H1 (cell line): ENCODE results near the gene CUTA. TPM values are rescaled to one million over a fixed set of nuclear protein-coding genes. Genes with fewer than 3 reads are reported as not detected.

Experiments used
- ATF3 ChIP-seq: IDR thresholded peaks from 2 replicates; pipeline ENCODE4 v1.6.1; 2011; ENCODE audit warnings: low read depth, mild to moderate bottlenecking, low read length; ENCODE audit not compliant: insufficient read depth
- BACH1 ChIP-seq: IDR thresholded peaks from 2 replicates; pipeline ENCODE4 v1.6.1; 2012; ENCODE audit warnings: low read length, improper control_type of control experiment
- CBX8 ChIP-seq: fragments of 300-800, 300-1000 bp; sonication (generic); IDR thresholded peaks from 2 replicates; pipeline ENCODE4 v1.7.1; 2016; ENCODE audit warnings: low read depth, low read length, borderline replicate concordance
- CHD1 ChIP-seq: IDR thresholded peaks from 2 replicates; pipeline ENCODE4 v1.6.1; 2012; ENCODE audit warnings: low read depth, low read length, improper control_type of control experiment
- CHD2 ChIP-seq: IDR thresholded peaks from 2 replicates; pipeline ENCODE4 v1.6.1; 2012; ENCODE audit warnings: low read length, improper control_type of control experiment
- CREB1 ChIP-seq: IDR thresholded peaks from 2 replicates; pipeline ENCODE4 v1.6.1; 2012; ENCODE audit warnings: inconsistent platforms
- CTBP2 ChIP-seq: IDR thresholded peaks from 2 replicates; pipeline ENCODE4 v1.7.0; 2011; ENCODE audit warnings: borderline replicate concordance, mild to moderate bottlenecking, moderate library complexity, mixed read lengths, low read length; ENCODE audit not compliant: insufficient read depth, insufficient read length
- CTCF ChIP-seq, 3 experiments: IDR thresholded peaks; 1 replicate in 2 of 3; 2 replicates in 1 of 3; pipeline versions ENCODE4 v1.5.1 to v1.6.1; 2011; ENCODE audit warnings: low read length in 3 of 3, mild to moderate bottlenecking in 3 of 3, inconsistent platforms in 2 of 3, low read depth in 1 of 3, moderate library complexity in 1 of 3; ENCODE audit not compliant: insufficient read depth in 1 of 3; ENCODE audit errors: control extremely low read depth in 1 of 3
- FOSL1 ChIP-seq: IDR thresholded peaks from 2 replicates; pipeline ENCODE4 v1.6.1; 2011; ENCODE audit warnings: mild to moderate bottlenecking, low read depth, low read length, moderate library complexity; ENCODE audit not compliant: insufficient read depth
- JUN ChIP-seq: IDR thresholded peaks from 2 replicates; pipeline ENCODE4 v1.6.1; 2011; ENCODE audit warnings: low read depth, mild to moderate bottlenecking, improper control_type of control experiment, low read length
- KDM1A ChIP-seq: fragments of 200-600, 300-600 bp; sonication (generic); IDR thresholded peaks from 2 replicates; pipeline ENCODE4 v1.7.1; 2016; ENCODE audit warnings: mild to moderate bottlenecking, low read length, borderline replicate concordance
- NANOG ChIP-seq: IDR thresholded peaks from 2 replicates; pipeline ENCODE4 v1.6.1; 2011; ENCODE audit warnings: low read length, low read depth, mild to moderate bottlenecking, inconsistent platforms; ENCODE audit not compliant: insufficient read depth, poor library complexity, severe bottlenecking
- RFX5 ChIP-seq: IDR thresholded peaks from 2 replicates; pipeline ENCODE4 v1.6.1; 2011; ENCODE audit warnings: low read depth, low read length, improper control_type of control experiment, borderline replicate concordance
- SIN3A ChIP-seq, 2 experiments: IDR thresholded peaks in 1 of 2; conservative IDR thresholded peaks in 1 of 2; 2 replicates each; pipeline ENCODE4 v1.6.1; 2011 to 2012; ENCODE audit warnings: low read length in 2 of 2, improper control_type of control experiment in 1 of 2, low read depth in 1 of 2, mild to moderate bottlenecking in 1 of 2
- SIRT6 ChIP-seq: IDR thresholded peaks from one replicate; pipeline ENCODE4 v1.7.1; 2012; ENCODE audit warnings: low read length, inconsistent platforms
- SP1 ChIP-seq: IDR thresholded peaks from 2 replicates; pipeline ENCODE4 v1.6.1; 2011; ENCODE audit warnings: low read depth, low read length
- TAF1 ChIP-seq: IDR thresholded peaks from 2 replicates; pipeline ENCODE4 v1.6.1; 2011; ENCODE audit warnings: mild to moderate bottlenecking, low read depth, low read length
- TAF7 ChIP-seq: optimal IDR thresholded peaks from 2 replicates; pipeline ENCODE3; 2011; ENCODE audit warnings: low read depth, mild to moderate bottlenecking, inconsistent platforms, low read length, moderate library complexity, borderline replicate concordance
- USF2 ChIP-seq: IDR thresholded peaks from 2 replicates; pipeline ENCODE4 v1.6.1; 2011; ENCODE audit warnings: low read length, improper control_type of control experiment
- YY1 ChIP-seq: IDR thresholded peaks from 2 replicates; pipeline ENCODE4 v1.6.1; 2011; ENCODE audit warnings: low read depth, mild to moderate bottlenecking, low read length
- polyA plus RNA-seq, 7 experiments: library from polyadenylated mRNA; depleted of rRNA in 3 of 7; stranded (reverse) in 5 of 7; unstranded in 2 of 7; fragments of >200 nt in 5 of 7; fragments of 200-250 nt in 2 of 7; gene quantifications; 1 replicate in 5 of 7; 2 replicates in 1 of 7; 4 replicates in 1 of 7; pipeline versions ENCODE4 v1.2.1 to v1.2.3, GENCODE V29; 2011 to 2013; ENCODE audit warnings: missing spikeins in 2 of 7, mixed read lengths in 2 of 7
- total RNA-seq: library from RNA; stranded (reverse); fragmentation: NEBNext Ultra II Directional; extraction: Animal tissue kit (Norgen Biotek cat#: 25700); gene quantifications from 2 replicates; pipeline ENCODE4 v1.2.1, GENCODE V29; 2021

The CUTA gene
- total and polyA plus RNA-seq, 2 of the 8 experiments (the other 6 are each of a cell fraction or from before 2014, with no cell fraction given) = 297 to 460 TPM

GRCh38 chr6:33391278-33391921 is 26.5 kb downstream of the CUTA start, which contains the start of gene KIFC1 (continued):
- TF ChIP-seq CTCF (IDR thresholded peaks at IDR 0.05; ENCODE audit: control extremely low read depth in 1 of 3, insufficient read depth in 1 of 3, low read depth in 1 of 3, low read length in 3 of 3) (peak; percentile 96 to 99 (median 99)), CBX8 (no peak), SIN3A (conservative IDR thresholded peaks at IDR 0.05 in 1 of 2, IDR thresholded peaks at IDR 0.05 in 1 of 2; ENCODE audit: low read depth in 1 of 2, low read length in 2 of 2) (peak; percentile 53 to 88; a peak in 1 of 4 replicates), CTBP2 (no peak), FOSL1 (no peak), BACH1 (peak; percentile 15), CHD2 (no peak), TAF1 (peak; percentile 46; the same call in 1 of the 2 replicates), SIRT6 (no peak), YY1 (no peak), NANOG (no peak), USF2 (no peak; the same call in 1 of the 2 replicates), CREB1 (peak; percentile 95), SP1 (peak; percentile 70; the same call in 1 of the 2 replicates), RFX5 (no peak), JUN (no peak), TAF7 (no peak), ATF3 (no peak), CHD1 (no peak), KDM1A (no peak)
